ENCODE results near the gene KIF23. TPM values are rescaled to one million over a fixed set of nuclear protein-coding genes. Genes with fewer than 3 reads are reported as not detected.

KIF23 gene
- total and polyA plus RNA-seq, 2 of the 4 experiments (the other 2 are of a cell fraction), result 37.7 to 56.1 TPM

DNA sequence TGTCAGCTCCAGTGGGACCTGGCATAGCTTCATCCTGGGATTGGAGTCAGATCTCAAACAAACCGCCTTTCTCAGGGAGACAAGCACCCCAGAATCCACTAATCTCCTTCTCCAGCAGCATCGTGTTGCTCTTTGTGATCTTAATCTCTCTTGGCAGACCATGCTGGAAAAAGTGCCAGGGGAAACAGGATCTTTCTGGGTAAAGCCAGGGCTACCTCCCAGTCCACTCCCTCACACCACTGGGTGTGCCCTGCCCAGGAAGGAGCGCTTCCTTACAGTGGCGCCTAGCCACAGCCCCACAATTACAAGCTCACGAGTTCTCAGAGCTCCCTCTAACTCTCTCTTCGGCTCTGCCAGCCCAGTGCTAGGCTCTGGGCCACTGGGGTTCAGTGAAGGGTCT, 70.7 kb downstream of the KIF23 start:
- no CpG with 5 or more reads among the region's 6 CpGs for WGBS, 2 experiments (ENCODE audit: extremely low coverage in 2 of 2, insufficient read length in 1 of 2)
- no peak overlapping the region for H4K5ac ChIP-seq (ENCODE audit: low read depth, low read length)
- H3K4me2 ChIP-seq (ENCODE audit: low read depth, low read length), result no peak overlapping the region
- dilution Hi-C loops (cut with HindIII; ENCODE audit: low sequenced_read_pairs, unreplicated experiment), result no loop called here
- H4K20me1 ChIP-seq (ENCODE audit: insufficient read depth, low read length), result no peaks in the 10 kb centered on the region
- peaks cover 47% of the 10 kb centered on the region for H3K27me3 ChIP-seq (ENCODE audit: control insufficient read depth, insufficient read depth, low read length)
- intact Hi-C loops (cut with micrococcal nuclease), result loop anchor here (10.0 kb wide), 1 partner anchor 160 kb away; no protein-coding TSS in a partner anchor
- DNase-seq (no peak), ATAC-seq (ENCODE audit: low read depth) (no peak)
- no peak overlapping the region for H3K56ac ChIP-seq (ENCODE audit: extremely low read depth, insufficient read depth, low read length)
- no peak overlapping the region for H2BK20ac ChIP-seq (ENCODE audit: low read depth, low read length)
- in situ Hi-C loops (cut with MboI; ENCODE audit: low sequenced_read_pairs), result no loop called here
- no peak overlapping the region for H3K18ac ChIP-seq (ENCODE audit: low read depth, low read length)
- H3K9me3 ChIP-seq (ENCODE audit: control insufficient read depth, insufficient read depth, low read length), result peaks cover 3% of the 10 kb centered on the region
- no peak overlapping the region for H2AFZ ChIP-seq (replicated peaks; ENCODE audit: low read length, poor library complexity)
- H4K8ac ChIP-seq (ENCODE audit: low read depth in 2 of 2, low read length in 2 of 2), result no peak overlapping the region
- BruUV-seq (replicated peaks), result no TSS peak
- H3K9ac ChIP-seq (ENCODE audit: low read depth, low read length), result no peak overlapping the region
- H3K23ac ChIP-seq (ENCODE audit: low read depth, low read length), result no peak overlapping the region
- no peak overlapping the region for H2BK120ac ChIP-seq (ENCODE audit: low read depth, low read length)
- H3K4me1 ChIP-seq (ENCODE audit: control insufficient read depth, insufficient read depth, low read length), result no peaks in the 10 kb centered on the region
- no peak for TF ChIP-seq ELK1 (IDR thresholded peaks at IDR 0.05; ENCODE audit: borderline replicate concordance, low read depth, low read length)
- no peak for TF ChIP-seq MAFK (IDR thresholded peaks at IDR 0.05; ENCODE audit: low read depth, low read length)
- no peak for TF ChIP-seq CEBPB (IDR thresholded peaks at IDR 0.05; ENCODE audit: low read depth, low read length)
- TF ChIP-seq MXI1 (IDR thresholded peaks at IDR 0.05; ENCODE audit: borderline replicate concordance, low read depth, low read length), result no peak
- no peak for TF ChIP-seq NFE2L2 (IDR thresholded peaks at IDR 0.05; ENCODE audit: low read depth, low read length)
- no peak for TF ChIP-seq USF2 (IDR thresholded peaks at IDR 0.05; ENCODE audit: low read depth, low read length)
- no peak for TF ChIP-seq SMC3 (IDR thresholded peaks at IDR 0.05; ENCODE audit: low read depth, low read length)
- no peak for TF ChIP-seq CHD1 (IDR thresholded peaks at IDR 0.05; ENCODE audit: low read depth, low read length)
- TF ChIP-seq RAD21 (IDR thresholded peaks at IDR 0.05; ENCODE audit: low read length), result no peak
- no peak for TF ChIP-seq RFX5 (IDR thresholded peaks at IDR 0.05; ENCODE audit: low read depth, low read length)
- TF ChIP-seq RCOR1 (IDR thresholded peaks at IDR 0.05; ENCODE audit: insufficient replicate concordance, low read length), result no peak
- TF ChIP-seq CTCF (conservative IDR thresholded peaks at IDR 0.05; ENCODE audit: low read depth, low read length), result no peak
- no peak for TF ChIP-seq BHLHE40 (IDR thresholded peaks at IDR 0.05; ENCODE audit: low read depth, low read length)
- no peak for TF ChIP-seq FOS (IDR thresholded peaks at IDR 0.05; ENCODE audit: low read depth, low read length)
- TF ChIP-seq POLR2A (IDR thresholded peaks at IDR 0.05; ENCODE audit: low read depth, low read length), result no peak
- no peak for TF ChIP-seq MAZ (IDR thresholded peaks at IDR 0.05; ENCODE audit: borderline replicate concordance, low read depth, low read length)
- no peak overlapping the region for H2BK15ac ChIP-seq (ENCODE audit: low read depth, low read length)
- no peaks in the 10 kb centered on the region for H3K79me1 ChIP-seq (ENCODE audit: low read depth in 1 of 2, low read length in 2 of 2)
- no peak overlapping the region for H2AK5ac ChIP-seq (ENCODE audit: low read depth, low read length)
- no peaks in the 10 kb centered on the region; the same call in 1 of the 2 replicates for H3K9me1 ChIP-seq (ENCODE audit: insufficient read depth, low read length)
- H3K14ac ChIP-seq (replicated peaks; ENCODE audit: low read depth, low read length), result no peak overlapping the region
- no peak overlapping the region for H3K27ac ChIP-seq (ENCODE audit: insufficient read depth, low read length)
- ChIA-PET POLR2A (ENCODE audit: unreplicated experiment) (no interaction called here), CTCF (no interaction called here)
- no peaks in the 10 kb centered on the region for H3K36me3 ChIP-seq (ENCODE audit: control insufficient read depth, insufficient read depth, low read length)
- H3K4ac ChIP-seq (ENCODE audit: low read depth, low read length), result no peak overlapping the region
- no peak overlapping the region for H4K91ac ChIP-seq (ENCODE audit: insufficient read depth, low read depth, low read length)
- H2AK9ac ChIP-seq (replicated peaks; ENCODE audit: low read depth, low read length, poor library complexity), result no peak overlapping the region
- no peak overlapping the region for H2BK5ac ChIP-seq (ENCODE audit: low read depth, low read length, poor library complexity, severe bottlenecking)
- H3K4me3 ChIP-seq (ENCODE audit: insufficient read depth, low read depth, low read length), result no peak overlapping the region

All from IMR-90 (cell line).